ENCODE data around the gene IL2RA. TPM values are rescaled to one million over a fixed set of nuclear protein-coding genes. Genes with fewer than 3 reads are reported as not detected.

IL2RA gene
- total RNA-seq, 2 donors from 2014 or later, result 0.61 to 1.8 TPM

DNA sequence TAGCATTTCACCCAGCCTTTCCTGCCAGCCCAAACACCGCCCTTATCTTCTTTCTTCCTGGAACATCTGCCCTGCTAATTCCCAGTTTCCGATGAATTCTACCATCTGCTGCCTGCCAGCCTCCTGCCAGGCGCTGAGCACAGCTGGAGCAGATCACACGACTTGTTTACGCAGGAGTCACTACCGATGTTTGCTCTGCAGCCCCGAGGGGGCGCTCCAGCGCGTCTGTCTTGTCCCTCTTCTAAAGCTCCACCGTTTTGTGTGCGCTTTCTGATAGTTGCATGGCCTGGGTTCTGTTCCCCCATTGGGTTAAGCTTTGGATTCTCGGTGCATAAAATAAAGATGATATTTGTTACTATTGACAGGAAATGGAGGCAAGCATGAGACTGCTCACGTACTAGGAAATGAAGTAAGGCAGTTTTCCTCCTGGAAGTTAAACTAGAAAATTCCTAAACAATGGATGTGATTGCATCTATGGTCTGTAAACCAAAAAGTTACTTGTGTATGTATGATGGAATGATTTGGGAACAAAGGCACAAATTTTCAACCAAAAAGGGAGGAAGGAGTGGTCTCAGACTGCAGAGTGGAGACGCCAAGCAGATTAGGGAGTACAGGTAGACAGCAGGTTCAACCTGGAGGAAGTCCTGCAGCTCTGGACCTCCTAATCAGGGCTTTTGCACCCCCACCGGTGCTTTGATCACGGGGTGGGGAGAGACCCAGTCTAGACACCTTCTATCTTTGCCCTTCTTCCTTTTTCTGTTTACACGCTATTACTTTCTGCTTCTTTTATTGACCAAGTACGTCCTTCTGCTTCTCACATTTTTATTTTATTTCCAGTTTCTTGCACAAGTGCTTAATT, 24.4 kb upstream of the IL2RA start:
- peak; percentile 69 for ATAC-seq

DNA sequence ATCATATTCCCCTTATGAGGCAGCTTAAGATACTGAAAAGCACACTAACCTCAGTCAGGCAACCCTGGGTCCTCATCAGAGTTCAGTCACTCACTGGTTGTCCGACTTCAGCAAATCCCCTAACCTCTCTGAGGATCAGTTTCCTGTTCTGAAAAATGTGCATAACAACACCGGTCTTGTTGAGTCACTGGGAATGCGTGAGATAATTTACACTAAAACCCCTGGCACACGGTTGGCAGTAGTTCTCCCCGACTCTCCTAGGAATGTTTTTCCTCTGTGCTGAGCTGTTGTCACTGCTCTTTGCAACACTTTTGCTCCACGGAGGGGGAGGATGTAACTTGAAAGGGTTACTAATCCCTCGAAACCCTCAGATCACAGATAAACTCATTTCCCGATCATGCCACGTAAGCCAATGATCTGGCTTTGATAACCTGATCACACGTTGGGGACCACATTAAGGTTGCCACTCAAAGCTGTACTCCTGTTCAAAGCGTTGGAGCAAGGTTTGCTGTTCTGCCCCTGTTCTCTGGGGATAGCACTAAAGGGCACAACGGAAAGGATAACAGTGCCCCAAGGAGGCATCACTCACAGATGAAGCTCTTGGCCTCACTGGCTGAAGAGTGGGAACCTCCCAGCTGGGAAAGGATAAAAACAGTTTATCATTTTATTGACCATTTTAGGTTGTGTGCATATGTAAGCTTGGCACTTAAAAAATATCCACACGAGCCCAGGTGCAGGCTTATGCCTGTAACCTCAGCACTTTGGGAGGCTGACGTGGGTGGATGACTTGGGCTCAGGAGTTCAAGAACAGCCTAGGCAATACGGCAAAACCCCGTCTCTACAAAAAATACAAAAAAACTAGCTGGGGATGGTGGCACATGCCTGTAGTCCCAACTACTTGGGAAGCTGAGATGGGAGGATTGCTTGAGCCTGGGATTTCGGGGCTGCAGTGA, 21.6 kb upstream of the IL2RA start:
- ATAC-seq, result no peak
- intact Hi-C loops (cut with DNase I, micrococcal nuclease), result loop anchor here in 1 of 2 donors (10.0 kb wide), 1 partner anchor 69 kb away; no protein-coding TSS in a partner anchor
- no peak for DNase-seq

More for the DNA sequence above, 24.4 kb upstream of the IL2RA start:
- DNase-seq, result peak; percentile 88 to 91
- intact Hi-C loops (cut with DNase I, micrococcal nuclease), result loop anchor here in 1 of 2 donors (10.0 kb wide), 1 partner anchor 72 kb away; no protein-coding TSS in a partner anchor

DNA sequence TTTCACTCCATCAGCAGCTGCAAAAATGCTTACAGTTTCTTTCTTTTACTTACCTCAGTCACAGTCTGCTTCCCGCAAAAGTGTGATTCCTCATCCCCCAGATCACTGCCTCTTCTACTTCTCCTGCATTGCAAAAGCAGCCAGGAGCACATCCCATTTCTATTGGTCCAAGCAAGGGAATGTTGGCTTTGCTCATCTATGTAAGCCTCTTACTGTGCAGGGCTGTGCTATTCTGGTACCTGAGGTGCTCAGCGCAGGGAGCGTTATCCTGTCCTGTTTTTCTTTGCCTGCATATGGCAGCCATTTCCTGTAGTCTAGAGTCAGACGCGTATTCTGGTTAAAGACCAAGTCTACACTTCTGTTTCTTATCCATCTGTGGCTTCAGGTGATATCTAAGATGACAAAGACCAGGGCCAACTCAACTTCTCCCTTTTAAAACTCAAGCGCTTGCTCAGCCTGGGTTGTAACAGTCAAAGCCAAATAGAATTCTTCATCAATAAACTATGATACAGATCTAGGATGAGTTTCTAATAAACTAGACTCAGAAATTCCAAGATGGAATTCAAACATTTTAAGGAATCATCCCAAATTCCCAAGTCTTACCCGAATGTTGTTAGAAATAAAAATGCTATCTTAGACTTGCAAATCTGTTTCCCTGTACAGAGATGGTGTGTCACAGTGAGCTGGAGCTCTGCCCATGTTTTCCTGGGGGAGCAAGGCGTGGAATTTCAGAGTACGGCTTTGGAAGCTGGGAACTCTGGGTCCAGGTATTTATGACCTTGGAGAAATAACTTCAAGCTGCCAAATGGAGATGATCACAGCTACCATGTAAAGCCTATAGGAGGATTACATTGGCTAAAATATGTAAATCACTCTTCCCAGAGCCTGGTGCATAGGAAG, 20.6 kb upstream of the IL2RA start:
- ATAC-seq (no peak), DNase-seq (no peak)
- intact Hi-C loops (cut with DNase I, micrococcal nuclease), result loop anchor here in 1 of 2 donors (10.0 kb wide), 1 partner anchor 68 kb away; no protein-coding TSS in a partner anchor

DNA sequence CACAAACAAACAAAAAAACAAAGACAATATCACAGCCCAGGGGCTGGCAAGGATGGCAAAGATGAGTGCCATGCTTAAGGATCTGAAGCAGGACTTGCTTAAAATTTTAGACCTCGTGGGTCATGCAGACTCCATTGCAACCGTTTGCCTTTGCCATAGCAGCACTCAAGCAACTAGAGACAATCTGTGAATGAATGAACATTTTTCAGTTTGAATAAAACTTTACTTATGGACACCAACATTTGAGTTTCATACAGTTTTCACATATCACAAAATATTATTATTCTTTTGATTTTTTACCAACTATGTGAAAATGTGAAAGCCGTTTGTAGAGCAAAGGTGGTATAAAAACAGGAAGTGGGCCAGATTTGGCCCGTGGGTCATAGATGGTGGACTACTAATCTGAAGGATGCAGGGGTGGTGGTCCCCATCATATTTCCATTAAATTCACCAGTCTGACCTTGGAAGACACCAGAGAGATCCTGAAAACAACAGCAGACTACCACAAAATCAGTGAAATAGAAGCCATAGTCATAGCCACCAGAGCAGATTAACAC, 18.3 kb upstream of the IL2RA start:
- no peak for ATAC-seq

DNA sequence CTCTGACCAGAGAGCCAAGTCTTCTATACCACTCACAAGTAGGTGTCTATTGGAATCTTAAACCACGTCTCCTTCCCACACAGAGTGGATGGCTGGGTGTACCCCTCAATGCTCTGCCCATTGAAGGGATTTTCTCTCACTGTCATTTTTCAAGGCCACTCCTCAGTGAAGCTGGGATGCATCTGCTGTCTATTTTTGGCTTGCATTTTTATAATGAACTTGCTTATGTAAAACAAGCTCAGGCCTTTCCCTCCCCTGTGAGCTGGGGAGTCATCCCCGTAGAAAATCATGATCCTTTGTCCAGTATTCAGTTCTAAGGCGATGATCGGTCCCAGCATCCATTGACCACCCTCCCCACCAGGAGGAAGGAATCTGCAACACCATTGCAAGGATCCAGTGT, 16.9 kb upstream of the IL2RA start:
- DNase-seq (no peak), ATAC-seq (no peak)
- intact Hi-C loops (cut with DNase I, micrococcal nuclease), result no loop called here

More for the DNA sequence above, 18.3 kb upstream of the IL2RA start:
- intact Hi-C loops (cut with DNase I, micrococcal nuclease), result loop anchor here in 1 of 2 donors (10.0 kb wide), 1 partner anchor 66 kb away; no protein-coding TSS in a partner anchor
- DNase-seq, result no peak

DNA sequence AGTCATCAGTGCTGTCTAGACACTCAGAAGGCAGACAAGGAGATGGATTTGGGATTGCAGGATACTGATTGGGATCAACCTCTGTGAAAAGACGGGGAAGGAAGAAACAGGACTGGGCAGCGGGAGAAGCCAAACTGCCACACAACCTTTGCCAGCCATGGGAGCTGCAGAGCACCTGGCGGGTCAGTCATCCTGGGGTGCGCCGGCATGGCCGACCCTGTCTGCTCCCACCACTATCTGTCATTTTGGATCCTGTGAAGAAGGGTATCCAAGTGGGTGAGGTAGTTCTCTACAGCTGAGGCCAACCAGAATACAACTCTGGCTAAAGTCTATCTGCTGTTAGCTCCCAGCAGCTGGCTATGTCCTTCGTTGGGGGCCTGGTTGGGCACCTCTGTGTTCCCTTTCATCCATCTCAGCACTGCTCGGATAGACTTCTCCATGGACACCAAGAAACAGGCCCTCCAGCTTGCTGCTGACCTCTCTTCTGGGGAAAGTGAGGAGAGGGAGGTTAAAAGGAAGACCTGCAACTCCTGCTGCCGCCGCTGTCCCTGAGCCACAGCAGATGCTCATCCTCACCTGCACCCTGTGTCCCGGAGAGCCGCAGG, 15.0 kb upstream of the IL2RA start:
- DNase-seq, result no peak
- intact Hi-C loops (cut with DNase I, micrococcal nuclease), result no loop called here
- no peak for ATAC-seq

DNA sequence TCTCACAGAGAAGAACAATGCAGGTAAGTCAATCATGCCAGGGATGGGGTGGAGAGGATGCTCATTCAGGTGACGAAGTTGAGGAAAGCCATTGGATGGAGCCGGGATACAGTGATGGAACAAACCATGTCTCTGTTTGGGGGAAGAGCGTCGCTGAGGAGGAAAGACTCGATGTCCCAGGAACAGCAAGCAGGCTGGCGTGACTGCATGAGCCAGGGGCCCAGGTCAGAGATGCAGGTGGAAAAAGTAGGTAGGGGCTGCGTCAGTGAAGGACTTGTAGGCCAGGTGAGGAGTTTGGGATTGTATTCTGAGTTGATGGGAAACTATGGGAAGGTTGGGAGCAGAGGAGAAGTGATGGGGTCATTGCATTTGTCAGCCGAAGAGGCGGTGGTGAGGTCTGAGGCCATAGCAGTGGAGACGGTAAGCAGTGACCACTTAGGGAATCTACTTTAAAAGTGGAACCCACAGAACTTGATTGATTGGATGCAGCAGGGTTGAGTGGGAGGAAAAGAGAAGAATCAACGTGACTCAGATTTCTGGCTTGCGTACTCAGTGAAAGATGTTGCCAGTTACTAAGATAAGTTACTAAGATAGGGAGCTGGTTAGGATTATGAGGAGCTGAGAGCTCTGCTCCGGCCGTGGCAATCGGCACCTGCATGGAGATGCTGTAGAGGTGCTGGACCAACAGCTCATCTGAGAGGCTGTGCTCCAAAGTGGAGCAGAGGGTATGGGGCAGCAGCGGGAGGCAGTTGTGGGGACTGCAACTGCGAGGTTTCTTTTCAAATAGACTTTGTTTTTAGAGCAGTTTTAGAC, 12.5 kb upstream of the IL2RA start:
- no peak for DNase-seq
- no peak for ATAC-seq
- intact Hi-C loops (cut with DNase I, micrococcal nuclease), result no loop called here

DNA sequence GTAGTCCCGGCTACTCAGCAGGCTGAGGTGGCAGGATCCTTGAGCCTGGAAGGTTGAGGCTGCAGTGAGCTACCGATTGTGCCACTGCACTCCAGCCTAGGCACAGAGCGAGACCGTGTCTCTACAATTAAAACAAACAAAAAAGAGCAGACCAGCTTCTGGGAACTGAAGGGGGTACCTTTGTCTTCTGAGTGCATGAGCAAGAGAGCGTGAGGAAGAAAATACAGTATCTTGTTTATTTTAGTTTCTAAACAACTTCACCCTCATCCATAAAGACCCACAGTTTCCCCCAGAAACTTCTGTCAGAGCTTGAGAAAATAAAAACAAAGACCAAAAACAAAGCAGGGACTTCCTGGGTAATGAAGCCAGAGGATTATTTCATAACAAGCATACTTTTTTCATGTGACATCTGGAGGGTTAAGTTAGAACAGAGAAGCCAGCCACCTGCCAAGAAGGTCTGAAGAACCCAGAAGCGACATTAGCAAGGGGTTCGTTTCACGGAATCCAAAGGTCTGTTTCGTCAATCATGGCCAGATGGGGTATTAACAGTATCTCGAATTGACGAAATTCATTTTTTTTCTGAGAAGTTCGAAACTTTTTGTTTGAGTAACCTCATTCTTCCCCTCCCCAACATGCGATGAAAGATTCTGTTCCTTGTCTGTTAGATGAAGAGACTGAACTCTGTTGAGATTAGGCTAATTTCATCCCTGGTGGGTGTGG, 10.2 kb upstream of the IL2RA start:
- intact Hi-C loops (cut with DNase I, micrococcal nuclease), result no loop called here
- ATAC-seq, result no peak
- no peak for DNase-seq

DNA sequence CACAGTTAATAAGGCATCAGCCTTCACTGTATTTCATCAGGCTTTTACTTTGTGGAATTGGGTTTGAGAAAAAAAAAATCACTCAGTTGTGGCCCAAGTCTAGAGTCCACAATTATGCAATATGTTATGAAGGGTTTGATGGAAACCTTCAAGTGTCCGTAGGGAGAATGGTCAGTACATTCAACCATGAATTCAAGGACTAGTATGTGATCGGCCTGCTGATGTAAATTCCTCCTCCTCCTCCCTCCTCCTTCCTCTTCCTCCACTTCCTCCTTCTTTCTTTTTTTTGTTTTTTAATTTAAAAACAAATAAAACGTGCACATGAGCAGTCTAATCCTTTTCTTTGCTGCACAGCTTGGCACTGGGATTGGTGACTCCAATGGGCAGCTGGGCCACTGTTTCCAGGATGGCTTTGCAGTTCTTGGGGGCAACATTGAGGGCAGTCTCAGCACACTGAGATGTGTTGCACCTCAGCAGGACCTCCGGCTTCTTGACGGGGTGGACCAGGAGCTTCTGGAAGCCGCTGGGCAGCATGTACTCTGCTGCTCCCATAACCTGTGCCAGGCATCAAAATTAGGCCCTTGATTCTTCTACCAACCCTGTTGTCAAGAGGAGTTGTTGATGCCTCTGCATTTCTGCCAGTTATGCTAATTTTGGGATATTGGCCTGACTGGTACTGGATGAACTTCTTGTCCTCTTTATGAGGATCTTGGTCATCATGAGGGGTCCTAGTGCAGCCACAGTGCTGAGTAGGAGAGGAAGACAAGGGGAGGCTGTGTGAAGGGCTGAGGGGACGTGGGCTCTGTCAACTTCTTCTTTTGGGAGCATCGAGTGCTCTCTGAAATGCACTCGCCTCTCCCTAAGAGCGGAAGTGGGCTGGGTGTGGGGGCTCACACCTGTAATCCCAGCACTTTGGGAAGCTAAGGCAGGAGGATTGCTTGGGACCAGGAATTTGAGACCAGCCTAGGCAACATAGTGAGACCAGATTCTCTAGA, 9.3 kb upstream of the IL2RA start:
- intact Hi-C loops (cut with DNase I, micrococcal nuclease), result no loop called here
- DNase-seq (no peak), ATAC-seq (no peak)

DNA sequence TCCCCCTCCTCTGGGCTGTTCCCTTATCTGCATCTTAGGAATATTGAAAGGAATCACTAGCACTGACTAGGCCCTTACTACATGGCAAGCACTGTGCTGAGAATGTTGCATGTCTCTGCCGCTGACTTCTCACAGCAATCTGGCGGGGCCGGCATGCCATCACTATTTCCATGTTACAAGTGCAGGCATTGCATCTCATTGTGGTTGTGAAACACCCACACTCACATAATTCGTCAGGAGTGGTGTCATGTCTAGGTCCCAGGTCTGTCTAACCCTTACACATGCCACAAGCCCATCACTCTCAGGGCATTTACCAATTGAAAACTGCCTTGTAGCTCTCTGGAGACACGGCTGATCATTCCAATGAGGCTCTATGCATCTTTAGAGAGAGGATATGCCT, 8.5 kb upstream of the IL2RA start:
- ATAC-seq (no peak), DNase-seq (no peak)
- intact Hi-C loops (cut with DNase I, micrococcal nuclease), result no loop called here

DNA sequence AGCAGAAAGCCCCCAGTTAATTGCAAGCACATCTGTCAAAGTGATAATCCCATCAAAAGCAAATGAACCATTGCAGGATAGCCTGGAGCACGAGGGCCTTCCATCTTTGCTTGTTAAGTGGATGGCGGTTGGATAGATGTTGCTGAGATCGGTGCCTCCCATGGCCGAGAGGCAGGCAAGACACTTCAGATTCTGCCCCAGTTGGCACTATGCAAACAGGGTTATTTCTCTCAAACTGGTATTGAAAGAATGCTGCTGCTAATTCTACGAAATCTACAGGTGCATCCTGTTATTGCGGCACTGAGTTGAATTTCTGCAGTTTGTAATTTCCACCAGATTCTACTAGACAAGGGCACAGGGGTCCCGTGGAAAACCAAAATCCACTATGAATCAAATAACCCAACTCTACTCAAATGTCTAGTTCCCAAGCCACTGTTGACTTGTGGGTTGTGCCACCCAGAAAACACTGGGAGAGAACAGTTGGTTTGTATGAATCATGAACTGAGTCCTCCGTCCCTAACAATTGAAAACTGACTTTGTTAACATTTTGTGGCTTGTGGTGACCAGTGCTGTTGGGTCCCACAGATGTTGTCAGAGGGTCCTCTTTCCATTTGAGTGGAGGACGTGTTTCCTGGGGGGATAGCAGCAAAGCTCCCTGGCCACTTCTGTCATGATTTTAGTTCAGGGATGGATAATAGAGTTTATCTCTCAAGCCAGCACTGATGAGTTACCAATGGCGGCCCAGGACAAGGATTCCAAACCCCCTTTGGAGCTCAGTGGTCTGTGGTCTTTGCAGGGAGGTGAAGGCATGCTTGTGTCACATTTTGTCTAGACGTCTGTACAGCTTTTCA, 7.1 kb upstream of the IL2RA start:
- intact Hi-C loops (cut with DNase I, micrococcal nuclease), result no loop called here
- no peak for ATAC-seq
- no peak for DNase-seq

DNA sequence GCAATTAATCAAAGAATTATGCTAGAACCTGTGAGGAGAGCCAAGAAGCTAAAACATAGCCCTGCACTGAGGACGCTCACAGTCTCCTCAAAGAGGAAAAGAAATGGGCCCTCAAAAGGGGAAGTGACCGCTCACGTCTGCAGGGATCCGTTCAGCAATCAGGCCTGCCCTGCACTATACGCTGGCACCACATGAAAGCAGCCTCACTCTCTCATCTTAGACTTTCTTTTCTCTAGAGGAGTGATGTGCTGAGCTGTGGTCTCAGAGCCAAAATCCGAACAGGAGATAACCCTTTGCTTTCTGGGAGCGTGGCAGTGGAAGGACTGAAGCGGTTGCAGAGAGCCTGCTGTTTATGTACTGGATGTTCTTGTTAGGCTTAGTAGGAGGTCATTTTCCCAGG, 6.3 kb upstream of the IL2RA start:
- intact Hi-C loops (cut with DNase I, micrococcal nuclease), result no loop called here
- no peak for ATAC-seq
- peak in 1 of 2 donors; percentile 29 for DNase-seq

DNA sequence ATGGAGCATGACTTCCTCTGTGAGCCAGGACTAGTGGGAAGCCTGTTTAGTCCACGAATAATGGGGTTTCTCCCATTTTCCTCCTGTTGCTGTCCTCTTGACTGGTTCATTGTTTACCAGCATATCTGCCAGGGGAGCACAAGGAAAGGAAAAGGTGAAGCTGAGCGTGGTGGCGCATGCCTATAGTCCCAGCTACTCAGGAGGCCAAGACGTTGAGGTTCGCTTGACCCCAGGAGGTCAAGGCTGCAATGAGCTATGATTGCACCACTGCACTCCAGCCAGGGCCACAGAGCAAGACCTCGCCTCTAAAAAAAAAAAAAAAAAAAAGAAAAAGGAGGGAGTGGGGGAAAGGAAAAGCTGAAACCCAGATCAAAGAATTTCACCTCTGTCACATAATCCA, 5.8 kb upstream of the IL2RA start:
- no peak for DNase-seq
- intact Hi-C loops (cut with DNase I, micrococcal nuclease), result no loop called here
- no peak for ATAC-seq

DNA sequence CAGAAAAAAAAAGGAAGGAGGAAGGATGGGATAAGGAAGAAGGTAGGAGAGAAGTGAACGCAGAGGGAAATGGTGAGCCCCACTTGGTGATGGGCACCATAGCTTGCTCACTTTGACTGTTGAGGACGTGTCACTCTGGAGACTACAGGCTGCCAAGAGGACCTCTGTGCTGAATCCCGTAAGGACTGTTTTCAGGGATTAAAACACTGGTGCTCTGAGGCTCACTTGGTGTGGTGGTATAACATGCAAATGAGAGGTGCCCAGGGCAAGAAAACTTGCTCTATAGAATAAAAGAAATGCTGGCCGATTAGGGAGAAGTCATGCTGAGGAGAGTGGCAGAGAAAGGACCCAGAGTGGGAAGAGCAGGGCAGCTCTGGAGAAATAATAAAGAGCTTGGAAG, 5.3 kb upstream of the IL2RA start:
- intact Hi-C loops (cut with DNase I, micrococcal nuclease), result no loop called here
- DNase-seq, result no peak

More for the DNA sequence above, 5.3 kb upstream of the IL2RA start:
- ATAC-seq, result no peak
